ENCODE measurements around the gene ADAMTSL1.

DNA sequence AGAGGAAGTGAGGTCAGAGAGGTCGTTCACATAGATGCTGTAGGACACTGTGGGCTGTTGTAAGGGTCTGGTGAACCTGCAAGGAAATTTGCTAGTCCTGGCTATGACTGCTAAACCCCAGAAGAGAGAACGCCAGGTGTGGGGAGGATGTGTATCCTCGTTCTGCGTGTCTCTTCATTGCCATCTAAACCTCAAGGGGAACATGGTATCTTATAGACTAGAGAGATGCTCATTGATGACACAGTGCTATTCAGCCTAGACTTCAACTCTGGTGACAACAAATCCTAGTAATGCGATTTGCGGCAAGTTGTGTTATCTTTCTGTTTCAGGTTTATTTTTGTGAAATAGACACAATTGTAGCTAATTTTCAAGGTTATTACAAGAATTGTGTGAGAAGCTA lies 140.2 kb downstream of the ADAMTSL1 start:
- TF ChIP-seq, protein P1, sequence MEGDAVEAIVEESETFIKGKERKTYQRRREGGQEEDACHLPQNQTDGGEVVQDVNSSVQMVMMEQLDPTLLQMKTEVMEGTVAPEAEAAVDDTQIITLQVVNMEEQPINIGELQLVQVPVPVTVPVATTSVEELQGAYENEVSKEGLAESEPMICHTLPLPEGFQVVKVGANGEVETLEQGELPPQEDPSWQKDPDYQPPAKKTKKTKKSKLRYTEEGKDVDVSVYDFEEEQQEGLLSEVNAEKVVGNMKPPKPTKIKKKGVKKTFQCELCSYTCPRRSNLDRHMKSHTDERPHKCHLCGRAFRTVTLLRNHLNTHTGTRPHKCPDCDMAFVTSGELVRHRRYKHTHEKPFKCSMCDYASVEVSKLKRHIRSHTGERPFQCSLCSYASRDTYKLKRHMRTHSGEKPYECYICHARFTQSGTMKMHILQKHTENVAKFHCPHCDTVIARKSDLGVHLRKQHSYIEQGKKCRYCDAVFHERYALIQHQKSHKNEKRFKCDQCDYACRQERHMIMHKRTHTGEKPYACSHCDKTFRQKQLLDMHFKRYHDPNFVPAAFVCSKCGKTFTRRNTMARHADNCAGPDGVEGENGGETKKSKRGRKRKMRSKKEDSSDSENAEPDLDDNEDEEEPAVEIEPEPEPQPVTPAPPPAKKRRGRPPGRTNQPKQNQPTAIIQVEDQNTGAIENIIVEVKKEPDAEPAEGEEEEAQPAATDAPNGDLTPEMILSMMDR (IDR thresholded peaks at IDR 0.05; ENCODE audit: insufficient read depth, low read depth, low read length) = no peak
- no peak for TF ChIP-seq EZH2 (IDR thresholded peaks at IDR 0.05; ENCODE audit: insufficient read depth, low read length)

Data from astrocyte (in vitro differentiated cells and primary cell).